ENCODE results near the gene PITRM1.
"Not testable (repeated sequence)": the region's sequence is repeated elsewhere in the genome, so short reads cannot be mapped to it uniquely, and the experiment has no call there.

PITRM1 gene

DNA sequence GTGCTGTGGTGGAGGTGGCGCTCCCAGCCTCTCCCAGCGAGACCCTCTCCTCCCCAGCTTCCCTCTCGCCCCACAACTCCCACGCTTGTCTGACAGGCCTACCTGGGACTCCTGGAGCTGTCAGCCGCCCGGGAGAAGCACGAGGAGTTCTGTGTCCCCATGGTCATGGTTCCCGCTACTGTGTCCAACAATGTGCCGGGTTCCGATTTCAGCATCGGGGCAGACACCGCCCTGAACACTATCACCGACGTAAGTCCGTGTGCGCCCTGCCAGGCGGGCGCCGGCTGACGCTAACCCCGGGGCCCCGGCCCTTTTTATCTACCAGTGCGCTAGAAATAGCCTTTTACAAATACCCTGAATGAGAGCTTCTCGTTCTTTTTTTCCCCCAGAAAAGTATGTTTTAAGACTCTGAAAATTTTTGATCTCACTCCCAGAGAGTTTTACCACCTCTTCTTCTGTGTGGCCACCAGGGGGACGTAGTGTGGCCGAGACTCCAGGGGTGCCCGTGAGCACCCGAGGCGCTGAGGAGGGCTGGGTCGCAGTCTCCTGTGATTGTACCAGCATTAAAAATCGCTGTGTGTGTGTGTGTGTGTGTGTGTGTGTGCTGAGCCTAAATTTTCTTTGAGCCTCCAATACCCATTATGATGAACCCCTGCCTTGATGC is 52.7 kb downstream of the PITRM1 start:
- no peak for DNase-seq

DNA sequence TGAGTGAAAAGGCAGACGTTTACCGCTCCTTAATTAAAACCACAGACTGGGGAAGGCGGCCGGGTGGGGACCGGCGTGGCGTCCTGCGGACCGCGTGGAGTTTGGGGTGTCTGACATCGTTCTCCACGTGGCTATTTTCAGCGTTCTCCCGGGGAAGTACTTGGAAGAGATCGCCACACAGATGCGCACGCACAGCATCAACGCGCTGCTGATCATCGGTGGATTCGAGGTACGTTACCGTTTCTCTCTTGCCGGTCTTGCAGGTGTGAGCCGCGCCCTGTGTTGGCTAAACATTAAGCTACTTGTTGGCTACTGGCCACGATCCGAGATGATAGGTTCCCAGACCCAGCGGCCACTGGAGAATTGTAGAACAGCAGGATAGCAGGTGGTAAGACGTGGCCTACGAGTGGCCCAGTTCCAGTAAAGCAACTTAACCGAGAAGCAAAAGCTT is 53.9 kb downstream of the PITRM1 start:
- DNase-seq, result no peak

DNA sequence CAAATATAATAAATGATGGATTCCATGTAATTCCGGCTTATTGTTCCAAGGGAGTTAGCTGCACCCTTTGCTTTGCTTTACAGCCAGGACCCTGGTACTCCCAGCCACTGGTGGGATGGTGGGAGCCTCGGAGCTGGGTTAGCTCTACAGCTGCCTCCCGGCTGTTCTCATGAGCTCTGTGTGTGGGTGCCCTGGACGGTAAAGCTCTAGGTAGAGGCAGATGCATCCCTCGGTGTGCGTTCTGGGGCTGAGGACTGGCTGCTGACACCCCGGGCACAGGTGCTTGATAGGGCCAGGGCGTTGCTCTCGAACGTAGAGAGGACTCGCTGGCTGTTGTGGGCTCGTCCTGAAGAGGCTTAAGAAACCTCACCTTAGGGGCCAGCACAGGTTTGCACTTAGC is 55.1 kb downstream of the PITRM1 start:
- DNase-seq, result no peak

DNA sequence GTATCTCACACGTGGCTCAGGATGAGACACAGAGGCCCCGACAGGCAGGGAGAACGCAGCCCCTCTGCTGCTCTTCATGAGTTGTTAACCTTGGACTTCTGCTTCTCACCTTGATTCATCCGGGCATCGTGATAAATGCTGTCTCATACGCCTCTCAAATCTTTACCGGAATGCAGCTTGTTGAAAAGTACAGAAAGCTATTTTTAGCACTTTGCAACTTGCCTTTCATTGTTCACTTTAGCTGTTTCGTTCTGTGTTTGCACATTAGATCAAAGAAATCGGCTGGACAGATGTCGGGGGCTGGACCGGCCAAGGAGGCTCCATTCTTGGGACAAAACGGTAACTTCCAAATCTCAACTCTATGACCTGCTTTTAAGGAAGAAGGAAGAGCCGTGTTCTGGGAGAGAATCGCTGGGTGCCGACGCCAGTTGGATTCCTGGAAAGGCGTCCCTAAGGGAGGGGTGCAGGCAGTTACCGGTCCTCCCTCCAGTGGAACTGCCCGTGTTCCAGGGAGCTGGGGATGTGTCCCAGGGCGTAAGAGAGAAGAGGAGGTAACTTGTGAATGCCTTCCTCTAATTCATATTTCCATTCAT is 56.0 kb downstream of the PITRM1 start:
- no peak for DNase-seq

DNA sequence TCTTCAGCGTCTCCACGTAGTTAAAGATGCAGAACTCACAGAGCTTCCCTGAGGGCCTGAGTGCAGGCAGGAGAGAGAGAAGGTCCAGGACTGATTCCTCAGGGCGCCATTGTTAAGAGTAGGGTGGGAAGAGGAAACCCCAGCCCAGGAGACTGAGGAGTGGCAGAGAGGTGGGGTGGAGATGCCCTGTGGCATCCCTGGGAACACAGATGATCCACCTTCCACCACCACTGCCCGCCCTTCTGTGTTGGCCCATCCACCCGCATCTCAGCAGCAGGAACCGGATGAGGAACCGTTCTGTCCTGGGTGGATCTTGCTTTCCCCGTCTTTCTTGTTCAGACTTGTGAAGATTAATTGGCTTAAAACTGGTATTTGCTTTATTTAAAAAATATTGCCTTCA is 56.9 kb downstream of the PITRM1 start:
- DNase-seq, result no peak

DNA sequence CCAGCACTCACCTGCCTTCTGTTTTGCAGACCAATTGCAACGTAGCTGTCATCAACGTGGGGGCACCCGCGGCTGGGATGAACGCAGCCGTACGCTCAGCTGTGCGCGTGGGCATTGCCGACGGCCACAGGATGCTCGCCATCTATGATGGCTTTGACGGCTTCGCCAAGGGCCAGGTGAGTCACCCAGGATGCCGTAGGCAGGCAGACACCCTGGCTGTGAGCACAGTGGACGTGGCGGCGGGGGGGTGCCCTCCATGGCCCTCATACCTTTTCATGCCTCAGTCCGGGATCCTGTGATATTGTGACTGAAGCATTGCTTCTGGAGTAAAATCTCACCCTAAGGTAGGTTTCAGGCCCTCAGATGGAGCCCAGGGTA is 59.2 kb downstream of the PITRM1 start:
- no peak for DNase-seq

DNA sequence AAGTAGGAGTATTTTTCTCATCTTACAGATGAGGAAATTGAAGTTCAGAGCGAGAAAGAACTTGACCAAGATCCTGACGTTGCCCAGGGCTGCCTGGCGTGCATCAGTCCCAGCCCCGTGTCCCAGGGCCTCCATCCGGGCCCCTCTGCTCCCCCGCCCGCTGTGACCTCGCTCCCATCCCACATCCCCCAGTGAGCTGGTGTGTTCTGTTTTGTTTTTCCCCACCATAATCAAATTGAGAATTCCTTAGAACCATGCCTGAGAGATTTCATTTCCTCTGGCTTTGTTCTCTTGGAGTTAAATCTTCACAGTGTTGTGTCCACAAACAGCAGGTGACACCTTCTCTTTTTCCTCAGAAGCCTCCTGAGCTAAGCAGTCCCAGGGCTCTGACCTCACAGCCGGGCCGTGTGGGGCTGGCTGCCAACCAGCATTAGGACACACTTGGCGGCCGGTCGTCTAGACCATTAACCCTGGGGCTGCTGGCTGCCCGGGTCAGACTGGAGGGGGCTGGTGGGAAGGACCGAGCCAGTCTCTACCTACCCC is 60.9 kb downstream of the PITRM1 start:
- no peak for DNase-seq

DNA sequence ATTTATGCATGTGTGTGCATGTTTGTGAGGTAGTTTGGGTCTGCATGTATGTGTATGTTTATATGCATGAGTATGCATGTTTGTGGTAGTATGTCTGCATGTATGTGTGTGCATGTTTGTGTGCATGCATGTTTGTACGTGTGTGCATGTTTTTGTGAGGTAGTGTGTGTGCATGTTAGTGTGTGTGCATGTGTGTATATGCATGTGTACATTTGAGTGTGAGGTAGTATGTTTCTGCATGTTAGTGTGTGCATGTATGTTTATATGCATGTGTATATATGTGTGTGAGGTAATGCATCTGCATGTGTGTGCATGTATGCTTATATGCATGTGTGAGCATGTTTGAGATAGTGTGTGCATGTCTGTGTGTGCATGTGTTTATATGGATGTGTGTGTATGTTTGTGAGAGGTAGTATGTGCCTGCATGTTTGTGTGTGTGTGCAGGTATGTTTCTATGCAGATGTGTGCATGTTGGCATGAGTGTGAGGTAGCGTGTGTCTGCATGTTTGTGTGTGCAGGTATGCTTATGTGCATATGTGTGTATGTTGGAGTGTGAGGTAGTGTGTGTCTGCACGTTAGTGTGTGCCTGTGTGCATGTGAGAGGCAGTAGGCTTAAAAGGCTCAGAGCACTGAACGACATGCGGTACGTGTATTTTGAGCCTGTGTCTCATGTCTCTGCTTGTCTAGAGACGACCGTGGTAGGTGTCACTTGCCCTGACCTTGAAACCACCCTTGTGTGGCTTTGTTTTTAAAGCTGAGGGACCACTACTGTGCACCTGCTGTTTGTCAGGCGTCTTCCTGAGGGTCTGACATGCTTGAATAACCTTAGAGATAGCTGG is 61.6 kb downstream of the PITRM1 start:
- no peak for DNase-seq

DNA sequence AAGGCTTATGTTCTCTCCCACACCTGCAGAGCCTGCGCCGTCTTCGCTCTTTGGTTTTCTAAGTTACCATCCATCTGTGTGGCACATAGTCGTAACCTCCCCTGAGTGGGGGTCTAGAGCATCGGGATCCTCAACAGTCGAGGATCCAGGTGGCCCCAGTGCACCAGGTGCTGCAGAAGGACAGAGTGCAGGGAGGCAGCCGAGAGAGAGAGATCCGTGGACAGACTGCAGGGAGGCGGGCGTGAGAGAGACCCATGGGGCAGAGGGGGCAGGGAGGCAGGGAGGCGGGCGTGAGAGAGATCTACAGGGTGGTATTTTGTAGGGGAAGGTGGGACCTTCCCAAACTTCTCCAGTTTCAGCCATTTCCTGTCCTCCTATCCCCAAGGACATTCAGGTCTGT is 62.9 kb downstream of the PITRM1 start:
- DNase-seq, result no peak

DNA sequence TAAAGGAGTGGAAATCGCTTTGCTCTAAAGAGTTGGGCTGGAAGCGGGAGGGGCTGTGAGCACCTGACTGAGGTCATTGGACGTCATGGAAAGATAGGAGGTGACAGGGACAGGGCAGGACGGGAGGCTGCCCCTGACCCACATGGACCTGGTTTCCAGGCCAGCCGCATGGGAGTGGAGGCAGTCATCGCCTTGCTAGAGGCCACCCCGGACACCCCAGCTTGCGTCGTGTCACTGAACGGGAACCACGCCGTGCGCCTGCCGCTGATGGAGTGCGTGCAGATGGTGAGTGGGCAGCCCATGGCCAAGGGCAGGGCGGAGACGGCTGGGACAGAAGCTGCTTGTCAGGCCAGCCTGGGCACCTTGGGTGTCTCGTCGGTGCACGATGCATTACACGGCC is 63.4 kb downstream of the PITRM1 start:
- DNase-seq, result no peak

DNA sequence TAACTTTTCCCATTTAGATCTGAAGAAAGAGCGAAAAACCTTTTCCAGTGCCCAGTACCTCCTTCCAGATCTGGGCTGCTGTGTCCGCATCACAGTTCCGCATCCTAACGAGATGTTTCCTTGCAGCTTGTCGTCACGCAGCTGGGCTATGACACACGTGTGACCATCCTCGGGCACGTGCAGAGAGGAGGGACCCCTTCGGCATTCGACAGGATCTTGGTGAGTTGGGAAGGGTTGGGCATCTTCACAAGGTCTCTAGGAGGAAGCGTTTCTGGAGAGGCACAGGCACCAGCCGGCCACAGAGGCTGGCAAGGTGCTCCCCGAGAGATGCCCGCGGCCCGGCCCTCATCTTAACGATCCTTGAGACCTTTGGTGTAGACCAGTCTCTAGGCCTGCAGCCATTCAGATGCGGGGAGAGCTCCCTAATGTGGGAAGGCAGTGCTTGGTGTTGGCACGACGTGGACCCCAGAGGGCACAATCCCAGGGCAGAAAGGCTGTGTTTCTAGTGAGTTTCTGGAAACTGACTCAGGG is 63.9 kb downstream of the PITRM1 start:
- no peak for DNase-seq

DNA sequence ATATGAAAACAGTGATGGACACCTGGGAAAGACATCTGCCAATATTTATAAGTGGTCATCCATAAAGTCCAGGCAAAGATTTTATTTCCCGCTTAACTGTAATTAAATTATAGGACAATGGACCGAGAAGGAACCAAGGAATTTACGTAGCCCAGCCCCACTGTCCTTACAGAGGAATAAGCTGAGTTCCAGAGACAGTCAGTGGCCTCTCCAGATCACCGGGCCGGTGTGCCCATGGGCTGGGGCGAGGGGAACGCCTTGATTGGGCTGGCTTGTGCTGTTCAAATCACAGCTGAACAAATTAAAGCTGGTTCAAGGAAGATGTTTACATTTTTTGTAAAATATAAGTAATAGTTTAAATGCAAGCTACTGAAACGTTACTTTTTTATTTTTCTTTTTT is 64.5 kb downstream of the PITRM1 start:
- DNase-seq, result no peak

DNA sequence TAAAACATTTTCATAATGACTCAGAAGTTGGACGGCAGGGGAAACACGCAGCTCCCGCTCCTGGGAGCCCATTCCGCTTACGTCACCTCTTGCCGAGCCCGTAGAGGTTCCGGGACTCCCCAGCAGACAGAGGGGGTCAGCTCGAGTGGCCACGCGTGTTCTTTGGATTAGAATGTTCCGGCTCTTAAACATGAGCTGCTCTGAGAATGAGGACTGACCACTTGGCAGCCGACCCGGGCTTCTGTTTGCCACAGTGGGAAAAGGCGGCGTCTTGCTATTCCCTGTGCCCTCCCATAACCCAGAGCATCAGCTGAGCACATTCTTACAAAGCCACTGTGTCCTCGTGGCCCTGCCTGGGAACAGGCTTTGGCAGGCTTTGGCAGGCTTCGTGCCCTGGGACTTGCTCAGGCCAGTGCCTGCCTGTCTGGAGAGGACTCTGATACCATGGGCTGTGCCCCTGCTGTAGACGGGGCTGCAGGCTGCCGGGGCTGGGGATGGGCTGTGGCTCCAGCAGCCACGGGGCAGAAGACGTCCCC is 65.1 kb downstream of the PITRM1 start:
- DNase-seq, result no peak

DNA sequence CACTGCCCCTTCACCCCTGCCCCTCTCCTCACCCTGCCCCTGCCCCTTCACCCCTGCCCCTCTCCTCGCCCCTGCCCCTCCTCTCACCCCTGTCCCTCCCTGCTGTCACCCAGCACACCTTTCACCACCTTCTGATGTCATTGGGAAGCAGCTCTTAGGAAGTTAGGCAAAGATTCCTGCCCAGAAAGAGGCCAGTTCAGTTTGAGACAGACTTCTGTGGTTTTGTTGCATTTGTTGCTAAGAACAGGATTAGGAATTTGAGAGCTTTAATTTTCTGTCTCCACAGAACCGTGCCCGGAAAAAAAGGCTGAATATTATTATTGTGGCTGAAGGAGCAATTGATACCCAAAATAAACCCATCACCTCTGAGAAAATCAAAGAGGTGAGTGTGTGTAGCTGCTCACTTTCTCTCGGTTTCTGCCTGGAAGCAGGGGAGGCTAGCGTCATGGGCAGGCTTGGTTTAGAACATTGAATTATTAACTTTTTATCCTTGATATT is 65.6 kb downstream of the PITRM1 start:
- DNase-seq, result no peak

DNA sequence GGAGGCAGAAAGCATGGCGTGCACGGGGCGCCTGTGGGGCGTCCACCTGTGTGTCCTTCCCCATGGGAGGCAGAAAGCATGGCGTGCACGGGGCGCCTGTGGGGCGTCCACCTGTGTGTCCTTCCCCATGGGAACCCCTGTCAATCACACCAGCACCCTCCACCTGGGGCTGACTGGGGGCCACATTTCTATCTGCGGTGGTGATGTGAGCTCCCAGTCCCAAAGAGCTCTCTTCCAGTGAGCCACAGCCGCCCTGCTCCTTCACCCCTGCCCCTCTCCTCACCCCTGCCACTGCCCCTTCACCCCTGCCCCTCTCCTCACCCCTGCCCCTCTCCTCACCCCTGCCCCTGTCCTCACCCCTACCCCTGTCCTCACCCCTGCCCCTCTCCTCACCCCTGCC is 66.3 kb downstream of the PITRM1 start:
- DNase-seq, result not testable (repeated sequence)

DNA sequence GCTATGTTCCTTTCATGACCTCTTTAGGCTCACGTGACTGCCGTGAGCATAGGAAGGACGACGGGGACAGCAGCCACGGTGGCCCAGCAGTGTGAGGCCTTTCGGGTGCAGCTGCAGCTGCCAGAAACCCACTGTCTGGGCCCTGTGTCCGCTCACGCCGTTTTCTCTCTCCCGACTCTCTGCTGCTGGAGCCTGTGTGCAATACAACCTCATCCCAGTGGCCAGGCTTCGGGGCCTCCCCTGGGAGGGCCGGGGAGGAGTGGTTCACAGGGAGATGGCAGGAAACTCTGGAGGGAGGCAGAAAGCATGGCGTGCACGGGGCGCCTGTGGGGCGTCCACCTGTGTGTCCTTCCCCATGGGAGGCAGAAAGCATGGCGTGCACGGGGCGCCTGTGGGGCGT is 66.7 kb downstream of the PITRM1 start:
- no peak for DNase-seq

DNA sequence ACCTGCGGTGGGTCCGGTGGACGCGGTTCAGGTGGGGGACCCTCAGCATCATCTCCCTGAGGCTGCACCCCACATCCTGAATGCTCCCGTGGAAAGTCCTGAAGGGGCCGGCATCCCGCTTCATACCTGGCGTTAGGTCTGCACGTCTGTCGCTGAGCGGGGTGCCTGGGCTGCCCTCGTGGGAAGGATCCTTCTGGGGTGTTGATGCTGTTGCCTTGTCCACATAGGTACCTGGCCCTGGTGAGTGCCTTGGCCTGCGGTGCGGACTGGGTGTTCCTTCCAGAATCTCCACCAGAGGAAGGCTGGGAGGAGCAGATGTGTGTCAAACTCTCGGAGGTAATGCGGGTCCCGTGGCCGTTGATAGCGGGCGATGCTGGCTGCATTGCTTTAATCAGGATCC is 67.4 kb downstream of the PITRM1 start:
- DNase-seq, result no peak

DNA sequence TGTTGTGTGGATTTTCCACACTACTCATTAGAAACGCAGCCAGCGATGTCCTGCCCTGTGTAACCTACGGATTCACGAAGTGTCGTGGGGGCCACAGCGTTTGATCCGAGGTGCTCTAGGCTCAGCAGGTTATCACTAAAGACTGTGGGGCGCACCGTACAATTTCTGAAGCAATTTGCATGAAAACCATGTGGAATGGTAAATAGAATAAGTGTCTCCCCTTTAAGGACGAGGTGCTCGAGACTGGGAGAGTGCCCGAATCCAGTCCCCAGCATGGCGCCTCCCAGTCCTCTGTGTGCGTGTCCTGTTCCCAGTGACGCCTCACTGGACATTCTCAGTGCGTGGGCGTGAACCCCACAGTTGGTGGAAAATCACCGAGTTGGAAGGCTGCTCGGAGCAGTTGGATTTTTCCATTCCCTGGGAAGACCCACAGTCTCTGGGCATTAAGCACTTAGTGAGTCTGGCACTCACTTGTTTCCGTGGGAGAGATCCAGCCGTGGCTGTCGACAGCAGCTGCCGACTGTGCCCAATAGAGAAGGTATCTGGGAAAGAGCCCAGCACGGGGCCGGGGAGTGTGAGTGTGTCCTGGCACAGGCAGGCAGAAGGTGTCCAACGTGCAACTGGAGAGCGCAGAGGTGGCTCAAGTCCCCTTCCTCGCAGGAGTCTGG is 68.2 kb downstream of the PITRM1 start:
- no peak for DNase-seq

DNA sequence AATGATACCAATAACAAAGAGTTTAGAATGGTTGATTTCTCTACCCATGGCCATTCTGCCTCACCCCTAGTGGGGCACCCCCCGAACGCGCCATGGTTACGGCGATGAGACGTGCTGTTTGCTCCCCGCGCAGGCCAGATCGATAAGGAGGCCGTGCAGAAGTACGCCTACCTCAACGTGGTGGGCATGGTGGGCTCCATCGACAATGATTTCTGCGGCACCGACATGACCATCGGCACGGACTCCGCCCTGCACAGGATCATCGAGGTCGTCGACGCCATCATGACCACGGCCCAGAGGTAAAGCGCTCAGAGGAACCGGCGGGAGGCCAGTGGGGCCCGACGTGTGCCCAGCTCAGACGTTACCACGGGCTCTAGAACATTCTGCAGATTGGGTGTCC is 68.9 kb downstream of the PITRM1 start:
- no peak for DNase-seq

DNA sequence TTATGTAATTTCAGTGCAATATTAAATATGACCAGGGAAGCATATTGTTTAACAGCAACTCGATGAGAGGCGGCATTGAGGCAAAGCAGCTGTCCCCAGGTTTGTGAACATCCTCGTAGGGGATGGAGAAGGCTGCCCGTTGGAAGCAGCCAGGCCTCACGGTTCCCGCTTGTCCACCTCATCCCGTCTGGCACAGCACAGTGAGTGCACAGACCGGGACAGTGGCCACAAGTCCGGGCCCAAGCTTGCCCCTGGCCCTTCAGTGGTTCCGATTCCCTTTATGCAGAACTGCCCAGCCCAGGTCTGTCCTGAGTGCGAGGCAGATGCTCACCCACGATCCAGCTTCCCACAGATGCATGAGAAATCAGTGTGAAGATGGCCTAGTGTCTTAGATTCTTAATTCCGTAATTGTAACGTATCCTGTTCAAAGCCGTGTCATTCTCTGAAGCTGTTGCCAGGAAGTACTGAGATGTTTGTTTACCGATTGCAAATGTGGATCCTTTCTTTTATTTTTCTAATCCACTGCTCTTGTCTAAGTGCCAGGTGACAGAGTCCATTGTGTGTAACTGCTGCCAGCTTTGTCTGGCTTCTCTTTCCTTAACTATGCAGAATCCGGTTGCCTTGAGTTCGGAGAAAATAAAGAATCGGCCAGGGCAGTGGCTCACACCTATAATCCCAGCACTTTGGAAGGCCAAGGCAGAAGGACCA is 69.7 kb downstream of the PITRM1 start:
- DNase-seq, result no peak

DNA sequence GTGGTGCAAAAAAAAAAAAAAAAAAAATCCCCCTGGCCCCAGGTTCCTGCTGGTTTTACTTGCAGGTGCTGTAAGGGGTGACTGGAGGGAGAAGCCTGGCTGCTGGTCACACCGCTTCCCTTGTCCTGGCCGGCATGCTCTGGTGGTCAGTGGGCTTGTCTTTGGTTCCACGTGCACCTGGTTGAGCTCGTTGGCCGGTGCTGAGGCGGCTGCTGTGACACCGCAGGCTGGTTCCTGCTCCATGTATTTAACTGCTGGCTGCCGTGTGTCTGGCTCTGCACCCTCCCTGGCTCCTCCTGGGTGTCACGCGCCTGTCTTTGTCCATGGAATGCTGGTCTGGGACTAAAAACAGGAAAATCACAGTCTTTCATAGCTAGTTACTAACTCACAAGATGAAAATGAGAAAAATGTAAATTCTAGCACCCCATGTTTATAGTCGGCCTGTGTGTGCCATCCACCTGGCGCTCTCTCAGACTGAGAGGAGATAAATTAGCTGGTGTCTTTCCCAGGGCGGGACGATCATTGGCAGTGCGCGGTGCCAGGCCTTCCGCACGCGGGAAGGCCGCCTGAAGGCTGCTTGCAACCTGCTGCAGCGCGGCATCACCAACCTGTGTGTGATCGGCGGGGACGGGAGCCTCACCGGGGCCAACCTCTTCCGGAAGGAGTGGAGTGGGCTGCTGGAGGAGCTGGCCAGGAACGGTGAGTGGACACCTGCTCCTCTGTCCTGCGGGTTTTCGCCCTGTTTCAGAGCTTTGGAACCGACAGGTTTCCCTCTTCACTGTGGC is 71.5 kb downstream of the PITRM1 start:
- DNase-seq, result no peak
